Naive thymus-derived CD4-positive, alpha-beta T cell (primary cell): ENCODE data around the gene DND1. TPM values are rescaled to one million over a fixed set of nuclear protein-coding genes. Genes with fewer than 3 reads are reported as not detected.
"Not testable (repeated sequence)": the region's sequence is repeated elsewhere in the genome, so short reads cannot be mapped to it uniquely, and the experiment has no call there.

ENCODE experiments used
- ATAC-seq: fragments of 150-1000 bp; cut with Tn5 transposase; 2 replicates; pipeline ENCODE4 v1.10.0; 2021; ENCODE audit warnings: mild to moderate bottlenecking, moderate library complexity
- CTCF ChIA-PET: fragments of 350-600 bp; sonication (Branson Sonifier 250); formaldehyde crosslinking; loops from one replicate; lab custom pipeline; 2021; ENCODE audit warnings: antibody characterized with exemption; lab: Charles Lee
- POLR2A ChIA-PET: fragments of 350-600 bp; sonication (Branson Sonifier 250); formaldehyde crosslinking; loops from one replicate; lab custom pipeline; 2021; ENCODE audit warnings: antibody characterized with exemption, inconsistent platforms; lab: Charles Lee
- DNase-seq, 9 donors: peaks; one replicate each; pipeline versions ENCODE4 v3.0.0 to v3.0.0-alpha.2; 2020 to 2022; ENCODE audit warnings: mixed read lengths in 1 of 9
- H3K27ac ChIP-seq: one replicate; pipeline ENCODE4 v1.7.0; 2013; ENCODE audit warnings: mild to moderate bottlenecking, low read depth, low read length, moderate library complexity
- H3K27me3 ChIP-seq, 2 donors: one replicate each; pipeline ENCODE4 v1.7.0; 2013; ENCODE audit warnings: low read length in 2 of 2, mild to moderate bottlenecking in 2 of 2, moderate library complexity in 2 of 2; ENCODE audit not compliant: control insufficient read depth in 2 of 2, insufficient read depth in 2 of 2
- H3K36me3 ChIP-seq, 3 experiments: 1 replicate in 2 of 3; 2 replicates in 1 of 3; pipeline ENCODE4 v1.7.0; 2013; ENCODE audit warnings: low read length in 3 of 3, mild to moderate bottlenecking in 3 of 3, moderate library complexity in 1 of 3; ENCODE audit not compliant: insufficient read depth in 3 of 3, control insufficient read depth in 2 of 3
- H3K4me1 ChIP-seq, 2 donors: one replicate each; pipeline ENCODE4 v1.7.0; 2013; ENCODE audit warnings: low read length in 2 of 2, mild to moderate bottlenecking in 2 of 2, moderate library complexity in 1 of 2; ENCODE audit not compliant: control insufficient read depth in 2 of 2, insufficient read depth in 2 of 2
- H3K4me3 ChIP-seq: 2 replicates; pipeline ENCODE4 v1.7.0; 2013; ENCODE audit warnings: mild to moderate bottlenecking, low read length
- H3K9me3 ChIP-seq, 3 experiments: 1 replicate in 2 of 3; 2 replicates in 1 of 3; pipeline ENCODE4 v1.7.0; 2013; ENCODE audit warnings: low read length in 3 of 3; ENCODE audit not compliant: control insufficient read depth in 2 of 3
- H3K27ac Mint-ChIP-seq, 9 donors: one replicate each; pipeline ENCODE4 v1.8.0; 2020 to 2022; ENCODE audit warnings: mixed read lengths in 9 of 9, mild to moderate bottlenecking in 8 of 9, moderate library complexity in 5 of 9, inconsistent platforms in 2 of 9
- H3K27me3 Mint-ChIP-seq, 5 donors: one replicate each; pipeline ENCODE4 v1.8.0; 2021 to 2022; ENCODE audit warnings: mixed read lengths in 5 of 5, mild to moderate bottlenecking in 1 of 5
- H3K36me3 Mint-ChIP-seq, 5 donors: one replicate each; pipeline ENCODE4 v1.8.0; 2020 to 2022; ENCODE audit warnings: mixed read lengths in 5 of 5, mild to moderate bottlenecking in 3 of 5, inconsistent platforms in 1 of 5
- H3K4me1 Mint-ChIP-seq, 7 donors: one replicate each; pipeline ENCODE4 v1.8.0; 2020 to 2022; ENCODE audit warnings: mixed read lengths in 7 of 7, mild to moderate bottlenecking in 3 of 7, inconsistent platforms in 1 of 7
- H3K4me3 Mint-ChIP-seq, 10 donors: one replicate each; pipeline ENCODE4 v1.8.0; 2020 to 2022; ENCODE audit warnings: mild to moderate bottlenecking in 10 of 10, mixed read lengths in 10 of 10, moderate library complexity in 6 of 10, inconsistent platforms in 2 of 10
- H3K9me3 Mint-ChIP-seq, 11 donors: one replicate each; pipeline ENCODE4 v1.8.0; 2020 to 2022; ENCODE audit warnings: mixed read lengths in 11 of 11, mild to moderate bottlenecking in 4 of 11, inconsistent platforms in 1 of 11, moderate library complexity in 1 of 11
- intact Hi-C, 2 donors: fragments of 100-400 bp; cut with micrococcal nuclease; formaldehyde crosslinking; loops; one replicate each; pipeline ENCODE4 v1.15.1; 2023
- polyA plus RNA-seq, 2 donors: library from polyadenylated mRNA; unstranded; fragments of 300-500 nt; fragmentation: Illumina TruSeq; gene quantifications; one replicate each; pipeline ENCODE4 v1.2.3, GENCODE V29; 2021
- total RNA-seq, 6 experiments: library from RNA in 5 of 6; stranded (reverse) in 5 of 6; gene quantifications; 1 replicate in 5 of 6; 2 replicates in 1 of 6; pipeline ENCODE4 v1.2.3 and lab custom pipeline; 2021 to 2026

The DND1 gene
- total and polyA plus RNA-seq, 7 experiments from 2014 or later = 0.15 to 5.0 (median 2.7) TPM; not detected in 1

DNA sequence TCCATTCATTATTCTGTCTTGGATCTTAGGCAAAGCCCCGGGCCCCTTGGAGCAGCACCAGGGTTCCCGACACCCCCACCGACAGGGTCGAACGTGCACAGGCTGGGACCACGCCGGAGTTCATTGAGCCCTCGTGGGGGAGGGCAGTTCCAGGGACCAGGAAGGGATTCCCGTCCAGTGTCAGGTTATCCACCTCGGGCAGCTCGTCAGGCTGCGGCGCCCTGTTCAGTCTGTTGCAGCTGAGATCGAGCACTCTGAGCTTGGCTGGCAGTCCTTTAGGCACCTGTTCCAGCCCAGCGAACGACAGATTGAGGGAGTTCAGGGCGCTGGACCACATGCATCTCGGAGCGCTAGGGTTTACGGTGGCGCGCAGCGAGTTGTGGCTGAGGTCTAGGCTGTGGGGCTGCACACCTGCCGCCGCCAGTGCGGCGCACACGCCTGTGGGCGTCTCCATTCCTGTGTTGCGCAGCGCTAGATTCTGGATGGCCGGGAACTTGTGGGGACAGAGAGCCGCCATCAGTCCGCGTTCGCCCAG, 41.5 kb downstream of the DND1 start:
- H3K4me1 Mint-ChIP-seq = peaks cover 16 to 35% (median 17%) of the 10 kb centered on the region in 7 donors
- peak in 6 of 9 donors; percentile 25 to 51 (median 38) for DNase-seq

DNA sequence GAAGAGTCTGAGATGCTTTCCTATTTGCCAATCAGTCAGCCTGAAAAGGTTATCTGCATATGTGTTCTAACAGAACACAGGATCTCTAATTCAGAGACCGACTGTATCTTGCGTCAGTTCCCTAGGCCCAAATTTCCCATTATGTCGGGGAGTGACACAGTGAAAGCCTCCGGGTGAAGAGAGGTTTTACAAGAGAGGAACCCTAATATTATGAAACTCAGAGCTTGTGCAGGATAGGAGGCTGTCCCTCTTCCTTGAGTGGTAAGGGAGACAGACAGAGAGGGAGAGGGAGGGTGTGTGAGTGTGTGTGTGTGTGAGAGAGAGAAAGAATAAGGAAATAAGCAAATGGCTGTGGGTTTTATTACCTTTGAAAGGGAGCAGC, 42.3 kb downstream of the DND1 start:
- Histone ChIP-seq H3K27me3 (no peaks in the 10 kb centered on the region), H3K27ac (no peak overlapping the region), H3K36me3 (no peaks in the 10 kb centered on the region), H3K4me1 (peaks cover 0 to 9% of the 10 kb centered on the region in 2 donors), H3K9me3 (no peaks in the 10 kb centered on the region), H3K4me3 (no peak overlapping the region)
- no peak for DNase-seq
- Mint-ChIP-seq H3K27ac (peak overlapping the region in 3 of 9 donors; percentile 54 to 65 (median 54)), H3K9me3 (peaks cover 0 to 11% (median 0%) of the 10 kb centered on the region in 11 donors), H3K36me3 (peaks cover 0 to 4% (median 0%) of the 10 kb centered on the region in 5 donors), H3K4me1 (peaks cover 16 to 31% (median 17%) of the 10 kb centered on the region in 7 donors), H3K27me3 (peaks cover 0 to 33% (median 0%) of the 10 kb centered on the region in 5 donors), H3K4me3 (peak overlapping the region; percentile 4 to 99 (median 66))
- POLR2A ChIA-PET = interaction anchor here (0.8 to 4.2 kb wide), 6 partner anchors 16 to 229 kb away, joined by 3 to 34 read pairs (median 6); partner anchors contain the start of genes ANKHD1, EIF4EBP3, HARS1 and HARS2
- ATAC-seq = peak; percentile 6
- CTCF ChIA-PET = no interaction called here
- intact Hi-C loops = no loop called here

More for the DNA sequence above, 41.5 kb downstream of the DND1 start:
- Histone ChIP-seq H3K4me3 (peak overlapping the region; percentile 87), H3K9me3 (no peaks in the 10 kb centered on the region), H3K27ac (peak overlapping the region; percentile 41), H3K27me3 (no peaks in the 10 kb centered on the region), H3K36me3 (no peaks in the 10 kb centered on the region), H3K4me1 (peaks cover 0 to 9% of the 10 kb centered on the region in 2 donors)
- peak; percentile 70 for ATAC-seq
- POLR2A ChIA-PET = interaction anchor here (0.8 to 4.2 kb wide), 10 partner anchors 15 to 230 kb away, joined by 3 to 34 read pairs (median 4); partner anchors contain the start of genes ANKHD1, EIF4EBP3, IK and NDUFA2
- Mint-ChIP-seq H3K27ac (peak overlapping the region in 8 of 9 donors; percentile 54 to 88 (median 80)), H3K9me3 (peaks cover 0 to 11% (median 0%) of the 10 kb centered on the region in 11 donors), H3K4me3 (peak overlapping the region; percentile 89 to 99 (median 92)), H3K27me3 (peaks cover 0 to 29% (median 0%) of the 10 kb centered on the region in 5 donors), H3K36me3 (peaks cover 0 to 4% (median 0%) of the 10 kb centered on the region in 5 donors)
- CTCF ChIA-PET = interaction anchor here (1.0 to 1.6 kb wide), 3 partner anchors 16 to 89 kb away, joined by 3 to 7 read pairs (median 5); partner anchors contain the start of genes IK and NDUFA2
- intact Hi-C loops = loop anchor here in 1 of 2 donors (1.0 kb wide), 3 partner anchors 15 to 85 kb away; partner anchors contain the start of genes EIF4EBP3, IK, NDUFA2 and WDR55

DNA sequence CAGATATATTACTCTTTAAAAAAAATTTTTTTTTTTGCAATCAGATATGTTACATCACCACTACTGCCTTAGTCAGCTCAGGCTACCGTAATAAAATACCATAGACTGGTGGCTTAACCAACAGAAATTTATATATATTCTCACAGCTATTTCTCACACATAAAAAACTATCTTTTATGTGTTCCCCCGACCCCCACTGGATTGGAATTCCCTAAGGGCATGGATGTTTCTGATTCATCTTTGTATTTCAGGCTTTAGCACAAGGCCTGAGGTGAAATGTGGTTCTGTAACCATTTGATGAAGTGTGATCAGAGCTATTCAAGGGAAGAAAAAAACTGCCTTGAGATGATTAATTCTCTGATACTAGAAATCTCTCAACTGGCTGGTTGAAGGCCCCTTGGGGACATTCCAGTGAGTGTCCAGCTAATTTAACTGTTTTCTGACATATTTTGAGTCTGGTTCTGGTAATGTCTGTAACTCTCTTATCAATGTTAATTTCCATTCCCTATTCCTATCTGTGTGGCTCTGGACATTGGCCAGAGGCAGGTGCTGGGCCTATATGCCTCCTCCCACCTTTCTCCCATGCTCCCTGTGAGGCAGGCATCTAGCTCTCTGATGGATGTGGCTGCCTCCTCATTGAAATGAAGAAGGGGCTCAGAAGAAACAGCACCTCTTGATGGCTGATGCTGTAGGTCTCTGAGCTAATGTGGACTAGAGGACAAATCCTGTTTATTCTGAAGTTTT, 42.9 kb downstream of the DND1 start:
- Mint-ChIP-seq H3K9me3 (peaks cover 0 to 11% (median 0%) of the 10 kb centered on the region in 11 donors), H3K27ac (peak overlapping the region in 3 of 9 donors; percentile 54 to 65 (median 54)), H3K27me3 (peaks cover 0 to 36% (median 0%) of the 10 kb centered on the region in 5 donors), H3K4me1 (peaks cover 16 to 31% (median 17%) of the 10 kb centered on the region in 7 donors), H3K36me3 (peaks cover 0 to 4% (median 0%) of the 10 kb centered on the region in 5 donors), H3K4me3 (peak overlapping the region in 8 of 10 donors; percentile 31 to 99 (median 72))
- intact Hi-C loops = no loop called here
- ChIA-PET CTCF (no interaction called here), POLR2A (interaction anchor here (1.1 to 4.2 kb wide), 3 partner anchors 16 to 82 kb away, joined by 3 to 34 read pairs (median 4); partner anchors contain the start of genes HARS1, HARS2, IK and NDUFA2)
- no peaks in the 10 kb centered on the region for H3K27me3 ChIP-seq
- H3K4me3 ChIP-seq = no peak overlapping the region
- H3K36me3 ChIP-seq = no peaks in the 10 kb centered on the region
- DNase-seq = no peak
- no peak for ATAC-seq
- H3K4me1 ChIP-seq = peaks cover 0 to 9% of the 10 kb centered on the region in 2 donors
- H3K9me3 ChIP-seq = no peaks in the 10 kb centered on the region
- no peak overlapping the region for H3K27ac ChIP-seq

DNA sequence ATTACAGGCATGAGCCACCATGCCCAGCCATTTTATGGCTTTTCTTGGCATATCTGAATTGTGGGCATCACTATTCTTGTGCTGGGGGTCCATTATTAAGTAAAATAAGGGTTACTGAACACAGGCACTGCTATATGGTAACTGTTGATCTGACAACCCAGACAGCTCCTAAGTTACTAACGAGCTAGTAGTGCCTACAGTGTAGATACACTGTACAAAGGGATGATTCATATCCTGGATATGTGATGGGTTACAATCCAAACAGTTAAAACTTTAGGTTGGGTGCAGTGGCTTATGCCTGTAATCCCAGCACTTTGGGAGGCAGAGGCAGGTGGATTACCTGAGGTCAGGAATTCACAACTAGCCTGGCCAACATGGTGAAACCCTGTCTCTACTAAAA, 44.7 kb downstream of the DND1 start:
- Histone ChIP-seq H3K9me3 (no peaks in the 10 kb centered on the region), H3K27ac (no peak overlapping the region), H3K27me3 (no peaks in the 10 kb centered on the region), H3K36me3 (no peaks in the 10 kb centered on the region), H3K4me3 (no peak overlapping the region), H3K4me1 (peaks cover 0 to 9% of the 10 kb centered on the region in 2 donors)
- peaks cover 0 to 38% (median 0%) of the 10 kb centered on the region in 5 donors for H3K27me3 Mint-ChIP-seq
- DNase-seq (no peak), ATAC-seq (no peak)
- POLR2A ChIA-PET = interaction anchor here (0.7 kb wide), 1 partner anchor 1514 kb away, joined by 3 read pairs; no protein-coding TSS in a partner anchor
- H3K4me1 Mint-ChIP-seq = peaks cover 12 to 26% (median 14%) of the 10 kb centered on the region in 7 donors
- peaks cover 0 to 4% (median 0%) of the 10 kb centered on the region in 5 donors for H3K36me3 Mint-ChIP-seq
- CTCF ChIA-PET = no interaction called here
- intact Hi-C loops = no loop called here
- no peak overlapping the region for H3K27ac Mint-ChIP-seq
- peaks cover 0 to 11% (median 0%) of the 10 kb centered on the region in 11 donors for H3K9me3 Mint-ChIP-seq
- H3K4me3 Mint-ChIP-seq = no peak overlapping the region

DNA sequence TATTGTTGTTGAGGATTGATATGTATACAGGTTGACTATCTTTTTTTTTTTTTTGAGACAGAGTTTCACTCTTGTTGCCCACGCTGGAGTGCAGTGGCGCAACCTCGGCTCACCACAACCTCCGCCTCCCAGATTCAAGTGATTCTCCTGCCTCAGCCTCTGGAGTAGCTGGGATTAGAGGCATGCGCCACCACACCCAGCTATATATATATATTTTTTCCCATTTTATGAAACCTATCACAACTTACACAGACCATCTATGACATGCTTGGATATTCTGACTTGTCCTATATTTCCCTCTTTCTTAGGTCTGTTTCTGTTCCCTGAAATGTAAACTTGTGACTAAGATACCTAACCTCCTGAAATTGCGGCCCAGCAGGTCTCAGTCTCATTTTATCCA, 45.4 kb downstream of the DND1 start:
- Mint-ChIP-seq H3K36me3 (peaks cover 0 to 4% (median 0%) of the 10 kb centered on the region in 5 donors), H3K4me3 (no peak overlapping the region), H3K27me3 (peaks cover 0 to 33% (median 0%) of the 10 kb centered on the region in 5 donors), H3K27ac (peak overlapping the region in 1 of 9 donors; percentile 12), H3K4me1 (peaks cover 6 to 20% (median 8%) of the 10 kb centered on the region in 7 donors), H3K9me3 (peaks cover 0 to 11% (median 0%) of the 10 kb centered on the region in 11 donors)
- intact Hi-C loops = no loop called here
- H3K27ac ChIP-seq = no peak overlapping the region
- ChIA-PET POLR2A (no interaction called here), CTCF (no interaction called here)
- DNase-seq (no peak), ATAC-seq (no peak)
- no peaks in the 10 kb centered on the region for H3K27me3 ChIP-seq
- peaks cover 0 to 4% of the 10 kb centered on the region in 2 donors for H3K4me1 ChIP-seq
- no peaks in the 10 kb centered on the region for H3K9me3 ChIP-seq
- no peak overlapping the region for H3K4me3 ChIP-seq
- H3K36me3 ChIP-seq = no peaks in the 10 kb centered on the region

DNA sequence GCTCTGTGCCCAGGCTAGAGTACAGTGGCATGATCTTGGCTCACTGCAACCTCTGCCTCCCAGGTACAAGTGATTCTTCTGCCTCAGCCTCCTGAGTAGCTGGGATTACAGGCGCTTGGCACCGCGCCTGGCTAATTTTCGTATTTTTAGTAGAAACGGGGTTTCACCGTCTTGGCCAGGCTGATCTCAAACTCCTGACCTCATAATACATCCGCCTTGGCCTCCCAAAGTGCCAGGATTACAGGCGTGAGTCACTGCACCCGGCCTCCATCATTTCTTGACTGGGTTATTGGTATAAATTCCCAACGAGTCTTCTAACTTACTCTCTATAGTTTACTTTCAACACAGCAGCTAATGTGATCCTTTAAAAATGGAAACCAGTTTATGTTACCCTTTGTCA, 48.5 kb downstream of the DND1 start:
- ATAC-seq, H3K27me3 ChIP-seq, H3K9me3 ChIP-seq, H3K4me3 Mint-ChIP-seq, H3K4me1 ChIP-seq, H3K27ac Mint-ChIP-seq, POLR2A ChIA-PET, H3K27ac ChIP-seq, H3K4me3 ChIP-seq, H3K4me1 Mint-ChIP-seq, H3K36me3 Mint-ChIP-seq, DNase-seq, intact Hi-C loops, H3K36me3 ChIP-seq, CTCF ChIA-PET: not testable (repeated sequence)
- H3K9me3 Mint-ChIP-seq = peaks cover 0 to 11% (median 0%) of the 10 kb centered on the region in 11 donors
- peaks cover 0 to 31% (median 6%) of the 10 kb centered on the region in 5 donors for H3K27me3 Mint-ChIP-seq
